IPS-11a (cell line): ENCODE data around the gene TANC1.

ENCODE experiments used
- H3K4me3 ChIP-seq: one replicate; pipeline ENCODE4 v1.5.1; 2013; ENCODE audit warnings: low read depth, low read length, control low read depth

The TANC1 gene

GRCh38 chr2:159153951-159154350 is 185.5 kb downstream of the TANC1 start:
- no peak overlapping the region for H3K4me3 ChIP-seq

- no peak overlapping the region for H3K4me3 ChIP-seq
Measured at GRCh38 chr2:159154366-159154765, 185.9 kb downstream of the TANC1 start.

GRCh38 chr2:159155320-159155719 is 186.9 kb downstream of the TANC1 start:
- H3K4me3 ChIP-seq, result no peak overlapping the region

GRCh38 chr2:159155791-159156190 is 187.4 kb downstream of the TANC1 start:
- no peak overlapping the region for H3K4me3 ChIP-seq

- no peak overlapping the region for H3K4me3 ChIP-seq
Measured at GRCh38 chr2:159156834-159157233, 188.4 kb downstream of the TANC1 start.

- H3K4me3 ChIP-seq, result no peak overlapping the region
Measured at GRCh38 chr2:159157361-159158209, 189.1 kb downstream of the TANC1 start.

GRCh38 chr2:159160412-159160811 is 192.0 kb downstream of the TANC1 start:
- no peak overlapping the region for H3K4me3 ChIP-seq

GRCh38 chr2:159160954-159161353 is 192.5 kb downstream of the TANC1 start:
- no peak overlapping the region for H3K4me3 ChIP-seq

- H3K4me3 ChIP-seq, result no peak overlapping the region
Measured at GRCh38 chr2:159163930-159164329, 195.5 kb downstream of the TANC1 start.

GRCh38 chr2:159164457-159164911 is 196.0 kb downstream of the TANC1 start:
- H3K4me3 ChIP-seq, result no peak overlapping the region

- H3K4me3 ChIP-seq, result no peak overlapping the region
Measured at GRCh38 chr2:159165048-159165447, 196.6 kb downstream of the TANC1 start.

- no peak overlapping the region for H3K4me3 ChIP-seq
Measured at GRCh38 chr2:159168707-159169106, 200.3 kb downstream of the TANC1 start.

- H3K4me3 ChIP-seq, result no peak overlapping the region
Measured at GRCh38 chr2:159169187-159169586, 200.7 kb downstream of the TANC1 start.

- H3K4me3 ChIP-seq, result no peak overlapping the region
Measured at GRCh38 chr2:159172403-159172802, 204.0 kb downstream of the TANC1 start.

GRCh38 chr2:159174759-159175158 is 206.3 kb downstream of the TANC1 start:
- H3K4me3 ChIP-seq, result no peak overlapping the region

- H3K4me3 ChIP-seq, result no peak overlapping the region
Measured at GRCh38 chr2:159175182-159175581, 206.7 kb downstream of the TANC1 start.

- H3K4me3 ChIP-seq, result no peak overlapping the region
Measured at GRCh38 chr2:159175927-159176326, 207.5 kb downstream of the TANC1 start.

- no peak overlapping the region for H3K4me3 ChIP-seq
Measured at GRCh38 chr2:159176555-159176954, 208.1 kb downstream of the TANC1 start.

- no peak overlapping the region for H3K4me3 ChIP-seq
Measured at GRCh38 chr2:159177357-159177756, 208.9 kb downstream of the TANC1 start.

GRCh38 chr2:159177957-159178356 is 209.5 kb downstream of the TANC1 start:
- no peak overlapping the region for H3K4me3 ChIP-seq

- H3K4me3 ChIP-seq, result no peak overlapping the region
Measured at GRCh38 chr2:159179096-159179495, 210.7 kb downstream of the TANC1 start.

- no peak overlapping the region for H3K4me3 ChIP-seq
Measured at GRCh38 chr2:159179696-159180095, 211.3 kb downstream of the TANC1 start.

- H3K4me3 ChIP-seq, result no peak overlapping the region
Measured at GRCh38 chr2:159183346-159183745, 214.9 kb downstream of the TANC1 start.
